WI38 (cell line): ENCODE data around the gene PLPP1.

ENCODE experiments used
- H3K4me3 ChIP-seq: 2 replicates; pipeline ENCODE4 v1.5.1; 2011; ENCODE audit warnings: low read depth, mild to moderate bottlenecking, control low read depth, low read length
- CTCF ChIP-seq: IDR thresholded peaks from 2 replicates; pipeline ENCODE4 v1.5.1; 2012; ENCODE audit warnings: low read depth, mild to moderate bottlenecking, control low read depth, low read length

Gene PLPP1

GRCh38 chr5:55392669-55393068 is 142.1 kb downstream of the PLPP1 start:
- no peak for TF ChIP-seq CTCF

GRCh38 chr5:55391707-55392106 is 143.1 kb downstream of the PLPP1 start:
- no peak overlapping the region for H3K4me3 ChIP-seq
- TF ChIP-seq CTCF, result no peak

More at GRCh38 chr5:55392669-55393068, 142.1 kb downstream of the PLPP1 start:
- no peak overlapping the region for H3K4me3 ChIP-seq

- H3K4me3 ChIP-seq, result no peak overlapping the region
- TF ChIP-seq CTCF, result no peak
These were observed 146.9 kb downstream of the PLPP1 start for GRCh38 chr5:55387865-55388264.

GRCh38 chr5:55386356-55386755 is 148.4 kb downstream of the PLPP1 start:
- no peak overlapping the region for H3K4me3 ChIP-seq
- no peak for TF ChIP-seq CTCF

GRCh38 chr5:55385846-55386245 is 148.9 kb downstream of the PLPP1 start:
- no peak for TF ChIP-seq CTCF
- H3K4me3 ChIP-seq, result no peak overlapping the region

GRCh38 chr5:55385227-55385626 is 149.5 kb downstream of the PLPP1 start:
- TF ChIP-seq CTCF, result no peak

GRCh38 chr5:55384072-55384471 is 150.7 kb downstream of the PLPP1 start:
- H3K4me3 ChIP-seq, result no peak overlapping the region
- no peak for TF ChIP-seq CTCF

More at GRCh38 chr5:55385227-55385626, 149.5 kb downstream of the PLPP1 start:
- H3K4me3 ChIP-seq, result no peak overlapping the region
